ENCODE measurements around the gene NCKIPSD.
A peak's percentile ranks its signal among the peaks of the same experiment; 100 is the strongest.

Gene NCKIPSD

GRCh38 chr3:48716982-48717746 lies 31.4 kb upstream of the NCKIPSD start, which contains the start of gene IP6K2:
TSS of gene IP6K2 (minus strand) at chr3:48717221. CDS start at chr3:48695291, 21,930 bp downstream.
- peak; percentile 97 for DNase-seq (ENCODE audit: low read depth)
- TF ChIP-seq MYC (IDR thresholded peaks at IDR 0.05; ENCODE audit: low read depth, low read length) (peak; percentile 84), CTCF (IDR thresholded peaks at IDR 0.05; ENCODE audit: low read depth, low read length) (no peak), MAX (IDR thresholded peaks at IDR 0.05; ENCODE audit: low read depth, low read length) (peak; percentile 84), POLR2A (IDR thresholded peaks at IDR 0.05; ENCODE audit: extremely low read depth, insufficient read length) (peak; percentile 96)

GRCh38 chr3:48716508-48716981 lies 30.8 kb upstream of the NCKIPSD start:
- peak; percentile 16 for DNase-seq (ENCODE audit: low read depth)
- TF ChIP-seq CTCF (IDR thresholded peaks at IDR 0.05; ENCODE audit: low read depth, low read length) (no peak), POLR2A (IDR thresholded peaks at IDR 0.05; ENCODE audit: extremely low read depth, insufficient read length) (no peak), MYC (IDR thresholded peaks at IDR 0.05; ENCODE audit: low read depth, low read length) (no peak), MAX (IDR thresholded peaks at IDR 0.05; ENCODE audit: low read depth, low read length) (no peak)
- peak overlapping the region; percentile 99 for H3K4me3 ChIP-seq (ENCODE audit: low read depth, low read length)

More at GRCh38 chr3:48716982-48717746, 31.4 kb upstream of the NCKIPSD start, which contains the start of gene IP6K2:
- H3K4me3 ChIP-seq (ENCODE audit: low read depth, low read length) = peak within 1 kb of the TSS; percentile 99

GRCh38 chr3:48715174-48715800 lies 29.6 kb upstream of the NCKIPSD start:
- H3K4me3 ChIP-seq (ENCODE audit: low read depth, low read length) = peak overlapping the region; percentile 99
- no peak for DNase-seq (ENCODE audit: low read depth)
- TF ChIP-seq MAX (IDR thresholded peaks at IDR 0.05; ENCODE audit: low read depth, low read length) = no peak
- TF ChIP-seq CTCF (IDR thresholded peaks at IDR 0.05; ENCODE audit: low read depth, low read length) = no peak
- no peak for TF ChIP-seq POLR2A (IDR thresholded peaks at IDR 0.05; ENCODE audit: extremely low read depth, insufficient read length)
- no peak for TF ChIP-seq MYC (IDR thresholded peaks at IDR 0.05; ENCODE audit: low read depth, low read length)

- TF ChIP-seq MYC (IDR thresholded peaks at IDR 0.05; ENCODE audit: low read depth, low read length) (no peak), CTCF (IDR thresholded peaks at IDR 0.05; ENCODE audit: low read depth, low read length) (no peak), POLR2A (IDR thresholded peaks at IDR 0.05; ENCODE audit: extremely low read depth, insufficient read length) (no peak), MAX (IDR thresholded peaks at IDR 0.05; ENCODE audit: low read depth, low read length) (no peak)
- H3K4me3 ChIP-seq (ENCODE audit: low read depth, low read length) = no peak overlapping the region
- peak; percentile 28 for DNase-seq (ENCODE audit: low read depth)
These were observed 26.0 kb upstream of the NCKIPSD start for GRCh38 chr3:48711727-48712126.

GRCh38 chr3:48709051-48709461 lies 23.3 kb upstream of the NCKIPSD start:
- no peak for DNase-seq (ENCODE audit: low read depth)
- TF ChIP-seq MYC (IDR thresholded peaks at IDR 0.05; ENCODE audit: low read depth, low read length) (no peak), MAX (IDR thresholded peaks at IDR 0.05; ENCODE audit: low read depth, low read length) (no peak), POLR2A (IDR thresholded peaks at IDR 0.05; ENCODE audit: extremely low read depth, insufficient read length) (no peak), CTCF (IDR thresholded peaks at IDR 0.05; ENCODE audit: low read depth, low read length) (no peak)

More at GRCh38 chr3:48709051-48709461, 23.3 kb upstream of the NCKIPSD start:
- no peak overlapping the region for H3K4me3 ChIP-seq (ENCODE audit: low read depth, low read length)
